ENCODE data around the gene TM4SF4. TPM values are rescaled to one million over a fixed set of nuclear protein-coding genes. Genes with fewer than 3 reads are reported as not detected.
A peak's percentile ranks its signal among the peaks of the same experiment; 100 is the strongest.

The TM4SF4 gene
- total RNA-seq, 4 donors from 2014 or later, result 1.3 to 3.2 (median 2.2) TPM; not detected in 1

- peak; percentile 50 for ATAC-seq
- Histone ChIP-seq H3K27me3 (no peaks in the 10 kb centered on the region), H3K36me3 (peaks cover 0 to 30% of the 10 kb centered on the region in 2 donors), H3K27ac (peak overlapping the region; percentile 31 to 69 (median 62)), H3K4me1 (peaks cover 7 to 73% (median 17%) of the 10 kb centered on the region in 3 donors), H3K9me3 (no peaks in the 10 kb centered on the region), H3K4me3 (no peak overlapping the region)
- WGBS, 2 donors (ENCODE audit: low coverage in 1 of 2), result 40 to 57% methylated on average over 4 to 5 of the region's 5 CpGs
- TF ChIP-seq CTCF (IDR thresholded peaks at IDR 0.05) (peak in 1 of 4 experiments; percentile 49), POLR2AphosphoS5 (IDR thresholded peaks at IDR 0.05) (no peak)
These were observed 53.2 kb downstream of the TM4SF4 start for GRCh38 chr3:149527531-149528339.

GRCh38 chr3:149528340-149528650 is 53.8 kb downstream of the TM4SF4 start:
- no peak for TF ChIP-seq CTCF (IDR thresholded peaks at IDR 0.05)
- no peak for TF ChIP-seq POLR2A (IDR thresholded peaks at IDR 0.05)
- TF ChIP-seq POLR2AphosphoS5 (IDR thresholded peaks at IDR 0.05), result no peak
- H3K4me1 ChIP-seq, result peaks cover 10 to 78% (median 17%) of the 10 kb centered on the region in 3 donors
- no peak for ATAC-seq

GRCh38 chr3:149529099-149529498 is 54.6 kb downstream of the TM4SF4 start:
- WGBS, 2 donors (ENCODE audit: low coverage in 1 of 2), result 86 to 90% methylated on average over 2 of the region's 2 CpGs
- ATAC-seq, result no peak

More at GRCh38 chr3:149528340-149528650, 53.8 kb downstream of the TM4SF4 start:
- Histone ChIP-seq H3K27ac (peak overlapping the region; percentile 31 to 69 (median 62)), H3K9me3 (no peaks in the 10 kb centered on the region), H3K36me3 (peaks cover 0 to 27% of the 10 kb centered on the region in 2 donors), H3K4me3 (no peak overlapping the region), H3K27me3 (no peaks in the 10 kb centered on the region)
- 44% methylated on average over 4 of the region's 4 CpGs; no CpG with 5 or more reads in 1 of the 2 donors for WGBS, 2 donors (ENCODE audit: low coverage in 1 of 2)

GRCh38 chr3:149532489-149533180 is 58.1 kb downstream of the TM4SF4 start:
- Histone ChIP-seq H3K4me3 (no peak overlapping the region), H3K27ac (peak overlapping the region; percentile 0 to 82 (median 71)), H3K4me1 (peaks cover 29 to 99% (median 30%) of the 10 kb centered on the region in 3 donors), H3K9me3 (no peaks in the 10 kb centered on the region), H3K36me3 (no peaks in the 10 kb centered on the region), H3K27me3 (no peaks in the 10 kb centered on the region)
- ATAC-seq, result no peak
- TF ChIP-seq POLR2A (IDR thresholded peaks at IDR 0.05), result no peak
- no peak for TF ChIP-seq CTCF (IDR thresholded peaks at IDR 0.05)
- WGBS, 2 donors (ENCODE audit: low coverage in 1 of 2), result 19 to 25% methylated on average over 6 to 8 of the region's 8 CpGs

More at GRCh38 chr3:149529099-149529498, 54.6 kb downstream of the TM4SF4 start:
- TF ChIP-seq CTCF (IDR thresholded peaks at IDR 0.05) (no peak), POLR2AphosphoS5 (IDR thresholded peaks at IDR 0.05) (no peak), POLR2A (IDR thresholded peaks at IDR 0.05) (no peak), EP300 (IDR thresholded peaks at IDR 0.05) (no peak)
- peak overlapping the region in 3 of 4 donors; percentile 57 to 69 (median 67) for H3K27ac ChIP-seq
- H3K9me3 ChIP-seq, result no peaks in the 10 kb centered on the region
- no peak overlapping the region for H3K4me3 ChIP-seq
- peaks cover 0 to 19% of the 10 kb centered on the region in 2 donors for H3K36me3 ChIP-seq
- no peaks in the 10 kb centered on the region for H3K27me3 ChIP-seq
- peaks cover 10 to 86% (median 17%) of the 10 kb centered on the region in 3 donors for H3K4me1 ChIP-seq
